NT2/D1 (cell line): ENCODE measurements around the gene NAV2.

Experiments used
- SUZ12 ChIP-seq: IDR thresholded peaks from 2 replicates; pipeline ENCODE4 v1.6.1; 2011; ENCODE audit not compliant: insufficient read length, insufficient read depth; ENCODE audit errors: extremely low read depth
- YY1 ChIP-seq: IDR thresholded peaks from 2 replicates; pipeline ENCODE4 v1.6.1; 2011; ENCODE audit not compliant: insufficient read length, insufficient read depth
- ZNF274 ChIP-seq: IDR thresholded peaks from 2 replicates; pipeline ENCODE4 v1.6.1; 2011; ENCODE audit warnings: mild to moderate bottlenecking, low read depth, low read length

DNA sequence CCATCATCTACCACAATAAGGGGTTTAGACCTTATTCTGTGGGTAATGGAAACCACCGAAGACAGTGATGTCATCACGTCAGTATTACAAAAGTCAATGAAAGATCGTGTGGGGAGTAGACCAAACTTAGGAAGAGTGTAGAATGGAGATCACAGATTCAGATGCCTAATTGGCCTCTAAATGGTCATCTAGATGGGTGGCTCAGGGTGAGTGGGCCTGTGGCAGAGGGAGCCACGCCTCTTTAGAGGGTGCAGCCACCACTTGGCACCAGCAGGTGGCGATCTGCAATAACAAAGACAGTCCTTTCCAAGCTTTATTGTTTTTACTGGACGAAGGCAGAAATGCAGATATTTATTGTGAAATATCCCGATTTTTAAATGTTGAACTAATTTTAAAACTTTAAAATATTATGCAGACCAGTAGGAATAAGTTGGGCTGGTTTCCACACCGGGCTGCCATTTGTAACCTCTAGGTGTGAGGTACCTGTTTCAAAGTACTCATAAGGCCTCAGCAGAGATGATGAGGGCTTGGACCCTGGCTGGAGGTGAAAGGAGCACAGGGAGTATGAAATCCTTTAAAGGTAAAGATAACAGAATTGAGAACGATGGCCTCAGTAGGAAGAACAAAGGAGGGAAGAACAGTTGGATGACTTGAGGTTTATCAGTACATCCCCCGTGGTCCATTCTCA is 225.7 kb downstream of the NAV2 start:
- no peak for TF ChIP-seq SUZ12
- no peak for TF ChIP-seq ZNF274
- no peak for TF ChIP-seq YY1
